ENCODE data around the gene CATSPERE. TPM values are rescaled to one million over a fixed set of nuclear protein-coding genes. Genes with fewer than 3 reads are reported as not detected.

CATSPERE gene
- total and polyA plus RNA-seq, 9 of the 15 experiments (the other 6 are each of a cell fraction or from before 2014, with no cell fraction given), result 0.06 to 0.16 (median 0.09) TPM; not detected in 3

DNA sequence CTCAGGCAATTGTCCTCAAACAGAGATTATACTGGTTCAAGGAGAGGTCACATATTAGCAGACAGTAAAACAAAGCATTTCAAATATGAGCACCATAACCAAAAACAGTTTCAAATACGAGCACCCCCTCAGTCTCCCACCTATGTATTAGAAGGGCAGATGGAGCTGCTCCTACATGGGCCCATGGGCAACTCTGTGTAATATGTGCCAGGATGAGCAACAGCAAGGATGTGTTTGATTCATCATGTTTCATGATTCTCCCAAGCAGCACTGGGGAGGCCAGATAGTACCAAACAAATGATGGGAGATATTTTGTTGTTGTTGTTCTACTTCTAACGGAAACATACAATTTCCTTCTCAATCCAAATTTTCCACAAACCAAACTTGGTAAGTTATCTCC lies 18.2 kb upstream of the CATSPERE start:
- CTCF ChIA-PET (ENCODE audit: low intra/inter-chr PET ratio), result no interaction called here
- intact Hi-C loops (cut with micrococcal nuclease) (no loop called here), in situ Hi-C loops (cut with MboI) (no loop called here)
- Histone ChIP-seq H2AFZ (ENCODE audit: low read depth, low read length) (no peak overlapping the region), H3K9ac (ENCODE audit: insufficient read depth in 1 of 2, low read depth in 2 of 2, low read length in 2 of 2) (no peak overlapping the region), H3K27ac (ENCODE audit: extremely low read depth, low read depth, low read length) (no peak overlapping the region), H3K4me2 (ENCODE audit: insufficient read depth, low read length) (no peak overlapping the region), H3K27me3 (ENCODE audit: control insufficient read depth in 2 of 2, insufficient read depth in 2 of 2, low read length in 2 of 2) (no peaks in the 10 kb centered on the region), H3K4me1 (replicated peaks in 1 of 2; ENCODE audit: control insufficient read depth in 2 of 2, insufficient read depth in 2 of 2, low read length in 2 of 2) (peaks cover 7 to 29% of the 10 kb centered on the region in 2 experiments; a peak in 4 of 5 replicates), H3K79me2 (ENCODE audit: control insufficient read depth, insufficient read depth, low read length) (peaks cover 94% of the 10 kb centered on the region), H3K9me1 (ENCODE audit: control insufficient read depth, insufficient read depth, low read length) (peaks cover 4% of the 10 kb centered on the region), H3K9me3 (replicated peaks; ENCODE audit: control insufficient read depth, insufficient read depth, low read depth, low read length) (no peaks in the 10 kb centered on the region), H4K20me1 (replicated peaks; ENCODE audit: control insufficient read depth, insufficient read depth, low read length) (peaks cover 7% of the 10 kb centered on the region; the same call in 1 of the 2 replicates), H3K36me3 (ENCODE audit: control insufficient read depth, insufficient read depth, low read length) (peaks cover 45% of the 10 kb centered on the region), H3K4me3 (no peak overlapping the region)
- no peak for TF ChIP-seq KLF13 (tag; IDR thresholded peaks at IDR 0.05; ENCODE audit: borderline replicate concordance, low read depth)
- TF ChIP-seq ZSCAN29 (IDR thresholded peaks at IDR 0.05), result no peak
- no peak for TF ChIP-seq IFI16 (CRISPR knock-in tag; IDR thresholded peaks at IDR 0.05)
- TF ChIP-seq EGR1 (conservative IDR thresholded peaks at IDR 0.05), result no peak
- TF ChIP-seq, protein P1, sequence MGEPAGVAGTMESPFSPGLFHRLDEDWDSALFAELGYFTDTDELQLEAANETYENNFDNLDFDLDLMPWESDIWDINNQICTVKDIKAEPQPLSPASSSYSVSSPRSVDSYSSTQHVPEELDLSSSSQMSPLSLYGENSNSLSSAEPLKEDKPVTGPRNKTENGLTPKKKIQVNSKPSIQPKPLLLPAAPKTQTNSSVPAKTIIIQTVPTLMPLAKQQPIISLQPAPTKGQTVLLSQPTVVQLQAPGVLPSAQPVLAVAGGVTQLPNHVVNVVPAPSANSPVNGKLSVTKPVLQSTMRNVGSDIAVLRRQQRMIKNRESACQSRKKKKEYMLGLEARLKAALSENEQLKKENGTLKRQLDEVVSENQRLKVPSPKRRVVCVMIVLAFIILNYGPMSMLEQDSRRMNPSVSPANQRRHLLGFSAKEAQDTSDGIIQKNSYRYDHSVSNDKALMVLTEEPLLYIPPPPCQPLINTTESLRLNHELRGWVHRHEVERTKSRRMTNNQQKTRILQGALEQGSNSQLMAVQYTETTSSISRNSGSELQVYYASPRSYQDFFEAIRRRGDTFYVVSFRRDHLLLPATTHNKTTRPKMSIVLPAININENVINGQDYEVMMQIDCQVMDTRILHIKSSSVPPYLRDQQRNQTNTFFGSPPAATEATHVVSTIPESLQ (CRISPR knock-in tag; IDR thresholded peaks at IDR 0.05), result no peak
- no peak for TF ChIP-seq SRF (CRISPR knock-in tag; IDR thresholded peaks at IDR 0.05)
- TF ChIP-seq NRF1 (conservative IDR thresholded peaks at IDR 0.05 in 1 of 2, IDR thresholded peaks at IDR 0.05 in 1 of 2), result no peak
- no peak for TF ChIP-seq SMARCA4 (IDR thresholded peaks at IDR 0.05)
- TF ChIP-seq, protein P2, sequence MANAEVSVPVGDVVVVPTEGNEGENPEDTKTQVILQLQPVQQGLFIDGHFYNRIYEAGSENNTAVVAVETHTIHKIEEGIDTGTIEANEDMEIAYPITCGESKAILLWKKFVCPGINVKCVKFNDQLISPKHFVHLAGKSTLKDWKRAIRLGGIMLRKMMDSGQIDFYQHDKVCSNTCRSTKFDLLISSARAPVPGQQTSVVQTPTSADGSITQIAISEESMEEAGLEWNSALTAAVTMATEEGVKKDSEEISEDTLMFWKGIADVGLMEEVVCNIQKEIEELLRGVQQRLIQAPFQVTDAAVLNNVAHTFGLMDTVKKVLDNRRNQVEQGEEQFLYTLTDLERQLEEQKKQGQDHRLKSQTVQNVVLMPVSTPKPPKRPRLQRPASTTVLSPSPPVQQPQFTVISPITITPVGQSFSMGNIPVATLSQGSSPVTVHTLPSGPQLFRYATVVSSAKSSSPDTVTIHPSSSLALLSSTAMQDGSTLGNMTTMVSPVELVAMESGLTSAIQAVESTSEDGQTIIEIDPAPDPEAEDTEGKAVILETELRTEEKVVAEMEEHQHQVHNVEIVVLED (CRISPR knock-in tag; IDR thresholded peaks at IDR 0.05), result no peak
- TF ChIP-seq SRSF3 (IDR thresholded peaks at IDR 0.05; ENCODE audit: insufficient read depth, low read length), result no peak
- DNase-seq (ENCODE audit: extremely low read depth in 1 of 4, low spot score in 3 of 4) (no peak), ATAC-seq (no peak), FAIRE-seq (no peak)
- no TSS peak for BruUV-seq (replicated peaks)
- 92% methylated on average over 2 of the region's 2 CpGs for WGBS (ENCODE audit: insufficient coverage, low coverage, missing lambda C conversion rate)
- POLR2A ChIA-PET, result interaction anchor here (1.0 to 1.3 kb wide), 2 partner anchors 12 to 31 kb away, joined by 3 to 4 read pairs; no protein-coding TSS in a partner anchor
